DMS 273 (cell line): ENCODE results near the gene YARS1.

ENCODE experiments used
- DNase-seq: peaks from one replicate; lab custom pipeline; 2025; ENCODE audit not compliant: unreplicated experiment; lab: John Stamatoyannopoulos, UW

Gene YARS1

DNA sequence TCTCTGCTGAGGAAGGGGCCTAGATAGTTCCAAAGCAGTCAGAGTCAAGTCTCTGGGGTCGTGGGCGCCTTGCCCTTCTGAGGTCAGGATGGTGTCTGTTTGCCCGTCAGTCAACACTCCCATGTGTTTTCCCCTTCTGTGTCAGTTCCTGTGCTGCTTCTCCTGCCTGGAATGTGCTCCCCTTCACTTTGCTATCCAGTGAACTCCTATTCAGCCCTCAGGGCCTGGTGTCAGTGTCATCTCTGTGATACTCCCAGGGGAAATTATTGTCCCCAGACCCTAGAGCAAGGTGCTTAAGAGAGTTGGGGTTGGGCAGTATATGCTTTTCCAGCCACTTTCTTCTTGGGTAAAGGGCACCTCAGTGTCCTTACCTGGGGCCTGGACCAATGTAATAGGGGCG lies 68.8 kb downstream of the YARS1 start:
- no peak for DNase-seq

DNA sequence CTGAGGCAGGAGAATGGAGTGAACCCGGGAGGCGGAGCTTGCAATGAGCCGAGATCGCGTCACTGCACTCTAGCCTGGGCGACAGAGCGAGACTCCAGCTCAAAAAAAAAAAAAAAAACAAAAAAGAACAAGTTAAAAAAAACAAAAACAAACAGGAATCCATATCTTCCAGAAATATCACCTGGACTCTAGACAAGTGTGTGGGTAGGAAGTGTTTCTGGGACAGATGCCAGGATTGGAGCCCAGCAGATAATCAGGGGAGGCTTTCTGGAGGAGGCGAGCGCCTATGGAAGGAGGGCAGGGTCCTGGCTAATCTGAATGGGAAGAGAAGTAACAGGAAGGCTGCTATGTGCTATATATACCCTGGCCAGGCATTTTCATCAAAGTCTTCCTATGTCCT lies 71.0 kb downstream of the YARS1 start:
- DNase-seq = no peak

DNA sequence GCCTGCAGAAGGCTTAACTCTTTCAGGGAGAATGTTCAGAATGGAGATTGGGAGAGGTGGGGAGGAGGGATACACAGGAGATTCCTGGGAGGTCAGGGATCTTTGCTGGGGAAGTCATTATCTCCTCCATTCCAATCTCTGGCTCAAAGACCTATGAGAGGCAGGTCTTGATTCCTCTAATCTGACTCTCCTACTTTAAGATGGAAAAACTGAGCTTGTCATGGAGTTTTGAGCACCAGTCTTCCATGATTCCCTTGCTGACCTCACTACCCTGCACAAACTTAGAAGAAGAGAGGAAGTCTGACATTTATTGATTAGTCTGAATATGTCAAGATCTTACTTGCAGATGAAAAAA lies 73.1 kb downstream of the YARS1 start:
- no peak for DNase-seq

DNA sequence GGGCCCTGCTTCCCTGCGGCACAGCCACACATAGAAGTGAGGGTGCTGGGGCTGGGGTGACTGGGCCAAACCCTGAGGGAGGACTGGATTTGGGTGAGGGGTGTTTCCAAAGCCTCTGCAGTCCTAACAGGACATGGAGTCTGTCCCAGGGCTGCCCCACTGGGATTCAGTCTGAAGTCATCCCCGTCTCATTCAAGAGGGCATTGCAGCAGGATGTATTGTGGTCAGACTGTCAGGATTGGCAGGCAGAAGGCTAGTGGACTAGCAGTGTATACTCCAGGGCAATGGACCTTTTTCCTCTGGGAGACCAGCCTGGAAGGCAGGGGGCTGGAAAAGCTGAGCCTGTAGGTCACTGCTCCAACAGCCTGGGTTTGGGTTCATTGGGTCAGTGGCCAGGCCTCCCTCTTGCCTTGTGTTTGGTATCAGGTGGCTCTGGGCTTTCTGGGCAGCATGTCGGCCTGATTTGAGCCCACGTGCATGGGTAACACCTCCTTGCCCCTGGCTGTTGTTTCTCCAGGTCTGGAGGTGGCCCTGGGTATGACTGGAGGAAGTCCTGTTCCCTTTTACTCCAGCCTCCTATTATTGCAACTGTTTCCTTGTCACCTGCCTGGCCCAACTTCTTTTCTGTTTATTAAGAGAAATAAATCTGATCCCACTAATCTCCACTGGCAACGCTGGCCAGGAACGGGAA lies 73.6 kb downstream of the YARS1 start:
- no peak for DNase-seq

DNA sequence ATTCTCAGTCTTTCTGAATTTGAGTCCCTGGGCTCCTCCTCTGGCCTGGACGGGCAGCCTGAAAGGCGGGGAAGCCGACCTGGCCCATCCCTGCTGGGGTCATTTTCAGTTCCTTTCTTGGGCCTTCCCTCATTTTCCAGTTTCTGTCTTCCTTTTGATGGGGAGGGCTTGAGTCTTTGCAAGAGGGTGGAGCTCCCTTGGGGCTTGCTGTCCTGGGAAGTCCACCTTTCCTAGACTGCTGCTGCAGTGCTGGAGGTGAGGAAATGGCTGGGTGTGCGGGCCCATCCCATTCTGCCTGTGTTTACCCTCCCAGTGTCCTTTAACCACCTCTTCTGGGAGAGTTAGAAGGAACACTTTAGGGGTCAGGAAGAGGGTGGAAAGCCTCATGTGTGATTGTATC lies 74.2 kb downstream of the YARS1 start:
- no peak for DNase-seq

DNA sequence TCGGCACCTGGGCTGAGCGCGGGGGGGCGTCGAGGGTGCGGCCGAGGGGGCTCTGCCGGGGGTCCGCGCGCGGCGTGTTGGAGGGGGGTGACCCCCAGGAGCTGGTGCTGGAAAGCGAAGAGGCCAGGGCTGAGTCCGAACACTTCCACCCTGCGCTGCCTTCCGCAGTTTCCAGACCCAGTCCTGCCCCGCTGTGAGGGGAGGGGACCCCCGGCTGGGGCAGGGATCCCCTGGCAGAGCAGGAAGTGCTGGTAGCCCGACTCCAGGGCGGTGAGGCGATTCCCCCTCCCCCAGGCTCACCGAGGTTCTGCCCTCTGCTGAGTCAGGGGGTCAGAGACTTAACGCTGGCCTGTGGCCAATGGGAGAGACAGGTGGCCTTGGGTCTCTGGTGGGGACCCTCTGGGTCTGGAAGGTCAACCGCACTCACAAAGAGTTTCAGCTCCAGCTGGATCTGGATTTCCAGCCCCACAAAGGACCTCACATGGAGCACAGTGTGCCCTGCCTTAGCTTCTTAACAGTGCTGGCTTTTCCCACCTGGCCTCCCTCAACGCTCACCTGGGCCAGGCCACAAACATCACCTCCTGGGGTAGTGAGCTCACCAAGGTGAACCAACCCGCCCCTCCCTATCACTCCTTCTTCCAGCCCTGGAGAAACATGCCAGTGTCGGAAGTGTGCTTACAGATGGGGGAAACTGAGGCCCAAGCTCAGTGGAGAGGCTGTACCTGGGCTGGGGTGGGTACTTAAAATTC lies 74.8 kb downstream of the YARS1 start:
- DNase-seq = no peak

DNA sequence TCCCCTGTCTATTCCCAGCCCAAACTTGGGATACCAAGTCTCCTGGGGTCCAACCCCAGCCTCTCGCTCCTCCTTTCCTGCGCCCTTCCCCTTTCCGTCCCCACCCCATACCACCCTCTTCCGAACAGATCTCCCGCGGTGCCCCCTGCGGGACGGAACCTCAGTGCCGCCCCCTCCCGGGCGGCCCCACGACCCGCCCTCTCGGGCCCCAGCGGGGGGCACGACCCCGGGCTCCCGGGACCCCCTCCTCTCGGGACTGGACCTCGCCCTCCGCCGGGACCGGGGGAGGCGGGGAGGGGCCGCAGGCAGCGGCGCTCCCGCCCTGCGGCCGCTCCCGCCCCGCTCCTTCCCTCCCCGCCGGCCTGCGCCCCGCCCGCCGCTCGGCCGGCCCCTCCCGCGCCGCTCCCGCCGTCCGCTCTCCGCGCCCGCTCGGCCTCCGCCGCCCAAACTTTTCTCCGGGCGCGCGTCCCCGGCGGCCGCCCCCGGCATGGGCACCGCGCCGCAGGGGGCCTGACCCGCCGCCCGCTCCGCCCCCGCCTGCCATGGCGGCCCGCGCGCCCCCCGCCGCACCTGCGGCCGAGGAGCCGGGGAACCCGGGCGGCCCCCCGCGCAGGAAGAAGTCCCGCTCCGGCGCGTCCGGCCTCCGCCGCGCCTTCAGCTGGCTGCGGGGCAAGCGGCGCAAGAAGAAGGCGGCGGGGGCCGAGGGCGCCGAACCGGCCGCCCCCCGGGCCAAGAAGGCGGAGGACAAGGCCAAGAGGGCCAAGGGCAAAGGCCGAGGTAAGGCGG lies 75.6 kb downstream of the YARS1 start:
- peak; percentile 67 for DNase-seq

DNA sequence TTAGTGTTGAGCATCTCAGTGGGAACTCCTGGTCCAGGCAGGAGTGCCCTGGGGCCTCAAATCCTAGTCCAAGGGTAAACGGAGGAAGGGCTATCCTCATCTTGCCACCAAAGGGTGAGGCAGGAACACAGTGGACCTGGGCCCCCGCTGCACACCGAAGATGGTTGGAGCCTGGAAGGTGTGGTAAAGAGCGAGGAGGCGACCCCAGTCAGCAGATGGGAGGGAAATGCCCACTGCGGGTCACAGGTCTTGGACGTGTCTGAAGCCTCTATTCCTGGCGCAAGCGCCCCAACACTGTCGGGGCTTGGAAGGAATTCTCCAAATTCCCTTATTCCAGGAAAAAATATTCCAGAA lies 76.1 kb downstream of the YARS1 start:
- no peak for DNase-seq

DNA sequence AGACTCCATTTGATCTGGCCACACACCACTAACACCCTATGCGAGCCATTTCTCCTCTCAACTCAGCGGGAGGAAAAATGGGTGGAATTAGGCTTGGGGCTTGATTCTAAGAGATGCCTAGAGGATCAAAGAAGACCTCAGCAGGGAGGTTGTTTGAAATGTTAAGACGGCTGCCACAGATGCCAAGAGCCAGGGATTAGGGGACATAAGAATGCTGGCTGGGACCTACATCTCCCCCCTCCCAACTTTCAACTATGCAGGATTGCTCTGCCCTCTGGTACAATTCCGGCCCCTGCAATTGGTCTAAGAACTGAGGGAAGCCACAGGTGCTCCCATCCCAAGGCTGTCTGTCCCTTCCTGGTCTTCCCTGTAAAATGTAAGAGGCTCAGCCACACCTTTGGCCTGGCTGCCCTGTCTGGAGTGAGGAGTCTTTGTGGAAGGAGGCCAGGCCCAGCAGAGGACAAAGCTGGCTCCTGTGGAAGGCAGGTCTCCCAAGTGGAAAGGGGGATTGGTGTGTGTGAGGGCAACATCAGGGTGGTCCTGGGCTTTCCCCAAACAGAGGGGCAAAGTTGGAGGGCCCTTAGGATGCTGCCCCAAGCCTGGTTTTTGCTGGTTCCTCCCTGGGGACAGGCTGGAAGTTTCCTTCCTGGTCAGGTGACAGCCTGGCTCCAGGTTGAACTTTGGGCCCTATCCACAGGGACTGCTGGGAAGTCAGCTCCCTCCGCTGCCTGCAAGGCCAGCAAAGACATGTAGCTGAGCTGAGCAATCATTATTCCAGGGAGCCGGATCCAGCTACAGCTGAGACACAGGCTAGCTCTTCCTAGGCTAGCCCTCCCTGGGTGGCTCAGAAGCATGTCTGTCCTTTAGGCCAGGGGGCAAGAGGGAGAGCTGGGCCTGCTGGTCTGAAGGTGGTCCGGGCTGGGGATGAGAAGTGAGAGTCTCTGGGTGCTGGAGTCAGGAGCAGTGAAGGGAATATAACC lies 80.1 kb downstream of the YARS1 start:
- DNase-seq = no peak

DNA sequence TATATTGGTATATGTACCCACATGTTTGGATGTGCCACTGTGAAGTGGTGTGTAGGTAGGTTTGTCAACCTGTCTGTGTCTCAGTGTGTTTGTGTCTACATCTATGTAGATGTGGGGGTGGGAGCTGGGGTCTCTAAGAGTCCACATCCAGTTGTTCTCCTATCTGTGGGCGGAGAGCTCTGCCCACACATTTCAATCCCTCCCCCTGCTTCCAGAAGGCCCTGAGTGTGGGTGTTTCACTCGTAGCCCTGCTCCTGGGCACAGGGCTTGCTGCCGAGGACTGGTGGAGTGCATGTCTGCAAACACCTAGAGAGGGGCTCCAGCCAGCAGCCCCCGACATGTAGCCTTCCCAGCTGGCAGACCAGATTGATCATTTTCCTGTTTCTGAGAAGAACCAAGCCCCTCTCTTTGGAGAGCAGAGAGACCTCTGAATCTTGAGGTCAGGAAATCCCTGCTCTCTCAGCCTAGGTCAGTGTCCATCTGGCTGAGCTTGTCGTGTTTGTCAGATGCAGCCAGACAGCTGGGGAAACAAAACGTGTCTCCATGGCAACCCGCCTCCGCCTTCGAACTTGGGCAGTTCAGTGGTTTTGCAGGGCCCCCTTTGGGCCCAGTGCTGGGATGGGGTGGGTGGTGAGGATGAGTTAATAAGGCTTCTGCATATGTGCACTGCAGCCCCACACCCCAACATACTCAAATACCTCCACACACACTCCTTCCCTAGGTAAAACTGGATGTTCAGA lies 83.4 kb downstream of the YARS1 start:
- DNase-seq = peak; percentile 62

DNA sequence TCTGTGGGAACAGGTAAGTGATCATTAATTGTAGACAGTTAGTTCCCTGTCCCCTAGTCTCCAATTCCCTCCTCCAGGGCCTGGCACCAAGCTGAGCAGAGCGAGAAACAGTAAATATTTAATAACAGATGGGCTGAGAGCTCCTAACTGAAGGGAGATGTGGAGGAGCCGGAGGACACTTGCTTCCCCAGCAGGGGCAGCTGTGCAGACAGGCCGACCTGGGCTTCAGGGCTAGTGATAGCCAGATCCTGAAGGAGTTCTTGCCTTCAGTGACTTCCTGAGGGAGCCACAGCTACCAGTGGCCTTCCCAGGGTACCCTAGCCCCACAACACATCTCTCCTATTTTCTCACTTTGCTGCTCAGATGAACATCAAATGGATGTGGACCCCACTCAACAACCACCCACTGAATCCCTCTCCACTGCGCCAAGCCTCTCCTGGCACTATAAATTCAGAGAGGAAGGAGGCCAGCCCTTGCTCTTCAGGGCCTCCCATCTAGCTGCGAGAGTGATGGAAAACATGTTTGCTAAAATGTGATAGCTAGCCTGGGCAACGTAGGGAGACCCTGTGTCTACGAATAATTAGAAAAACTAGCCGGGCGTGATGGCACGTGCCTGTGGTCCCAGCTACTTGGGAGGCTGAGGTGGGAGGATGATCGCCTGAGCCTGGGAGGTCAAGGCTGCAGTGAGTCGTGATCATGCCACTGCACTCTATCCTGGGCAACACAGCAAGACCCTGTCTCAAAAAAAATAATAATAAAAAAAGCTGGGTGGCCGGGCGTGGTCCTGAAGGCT lies 87.7 kb downstream of the YARS1 start:
- DNase-seq = peak; percentile 54

DNA sequence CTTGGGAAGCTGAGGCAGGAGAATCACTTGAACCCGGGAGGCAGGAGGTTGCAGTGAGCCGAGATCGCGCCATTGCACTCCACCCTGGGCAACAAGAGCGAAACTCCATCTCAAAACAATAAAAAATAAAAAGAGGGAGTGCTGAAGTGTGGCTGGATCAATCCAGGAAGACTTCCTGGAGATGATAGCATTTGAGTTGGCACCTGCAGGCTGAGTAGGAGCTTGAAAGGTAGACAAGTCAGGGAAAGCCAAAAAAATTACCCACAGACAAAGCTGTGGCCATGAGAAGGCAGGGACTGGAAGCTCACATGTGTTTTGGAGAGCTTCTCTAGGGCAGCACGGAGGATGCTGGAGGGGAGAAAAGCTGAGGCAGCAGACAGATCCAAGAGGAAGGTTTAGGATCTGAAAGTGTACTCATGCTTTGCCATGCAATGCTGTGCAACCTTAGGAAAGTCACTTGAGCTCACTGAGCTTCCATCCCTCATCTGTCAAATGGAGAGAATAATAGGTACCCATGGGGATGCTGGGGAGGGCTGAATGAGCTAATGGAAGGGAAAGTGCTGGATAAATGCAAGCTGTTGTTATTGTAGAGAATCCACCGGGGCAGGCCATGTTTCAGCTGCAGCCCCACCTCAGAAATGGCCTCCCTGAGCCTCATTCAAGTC lies 88.6 kb downstream of the YARS1 start:
- DNase-seq = no peak

DNA sequence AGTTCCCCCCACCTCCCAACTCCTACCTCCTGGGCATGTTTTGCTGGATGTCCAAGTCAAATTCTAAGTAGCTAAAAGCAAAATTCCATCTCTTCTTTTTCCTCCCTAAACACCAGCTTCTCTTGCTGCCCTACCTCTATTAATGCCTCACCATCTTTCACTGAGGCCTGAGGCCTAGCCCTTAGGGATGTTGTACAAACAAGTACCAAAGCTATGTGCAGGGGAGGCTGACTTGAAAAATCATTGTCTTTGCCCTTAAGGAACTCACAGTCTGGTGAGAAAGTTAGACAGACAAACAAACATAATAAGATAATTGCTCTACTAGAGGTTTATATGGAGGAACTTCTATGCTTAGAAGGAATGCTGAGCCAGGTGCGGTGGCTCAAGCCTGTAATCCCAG lies 89.3 kb downstream of the YARS1 start:
- DNase-seq = no peak

DNA sequence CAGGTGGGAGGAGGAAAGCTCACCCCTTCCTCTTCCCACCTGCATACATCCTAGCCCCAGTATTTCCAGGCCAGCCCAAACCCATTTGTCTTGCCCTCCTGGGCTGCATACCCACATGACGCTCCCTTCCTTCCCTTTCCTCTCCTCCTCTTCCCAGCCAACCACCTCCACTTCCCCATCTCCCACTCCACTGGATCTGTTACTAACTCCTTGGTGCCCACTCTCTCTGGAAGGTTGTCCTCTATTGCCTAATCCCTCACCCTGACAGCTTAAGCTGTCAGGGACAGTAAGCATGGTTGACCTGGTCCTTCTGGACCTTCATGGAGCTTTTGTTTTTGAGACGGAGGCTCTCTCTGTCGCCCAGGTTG lies 91.6 kb downstream of the YARS1 start:
- DNase-seq = no peak
